Karpas-422 (cell line): Measurements from ENCODE around the gene ARGFX. TPM values are rescaled to one million over a fixed set of nuclear protein-coding genes. Genes with fewer than 3 reads are reported as not detected.

Experiments
- DNase-seq: peaks from one replicate; pipeline ENCODE4 v3.0.0-alpha.2; 2015
- H2AFZ ChIP-seq: fragments of 200-600 bp; sonication (generic); 2 replicates; pipeline ENCODE4 v1.6.1; 2014; ENCODE audit warnings: antibody characterized with exemption, low read length, mixed read lengths
- H3K27ac ChIP-seq: fragments of 200-600 bp; sonication (generic); 2 replicates; pipeline ENCODE4 v1.5.1; 2014; ENCODE audit warnings: mild to moderate bottlenecking, low read length, moderate library complexity
- H3K27me3 ChIP-seq: fragments of 200-600 bp; sonication (generic); 2 replicates; pipeline ENCODE4 v1.6.1; 2014; ENCODE audit warnings: low read length, mixed read lengths
- H3K36me3 ChIP-seq: fragments of 200-600 bp; sonication (generic); 2 replicates; pipeline ENCODE4 v1.6.1; 2014; ENCODE audit warnings: low read length, mixed read lengths; ENCODE audit not compliant: insufficient read depth
- H3K4me1 ChIP-seq: fragments of 200-600 bp; sonication (generic); 2 replicates; pipeline ENCODE4 v1.6.1; 2014; ENCODE audit warnings: mild to moderate bottlenecking, low read length, mixed read lengths
- H3K4me2 ChIP-seq: fragments of 200-600 bp; sonication (generic); 2 replicates; pipeline ENCODE4 v1.6.1; 2014; ENCODE audit warnings: low read length, low read depth, mild to moderate bottlenecking; ENCODE audit not compliant: poor library complexity, severe bottlenecking
- H3K4me3 ChIP-seq: fragments of 200-600 bp; sonication (generic); 2 replicates; pipeline ENCODE4 v1.5.1; 2014; ENCODE audit warnings: mild to moderate bottlenecking, antibody characterized with exemption, low read length, mixed read lengths
- H3K79me2 ChIP-seq: fragments of 200-600 bp; sonication (generic); 2 replicates; pipeline ENCODE4 v1.6.1; 2014; ENCODE audit warnings: mild to moderate bottlenecking, low read length, mixed read lengths
- H3K9ac ChIP-seq: fragments of 200-600 bp; sonication (generic); 2 replicates; pipeline ENCODE4 v1.6.0; 2014; ENCODE audit warnings: low read length
- H3K9me2 ChIP-seq: fragments of 200-600 bp; sonication (generic), shearing (Covaris generic); replicated peaks from 2 replicates; pipeline ENCODE4 v1.6.0; 2014; ENCODE audit warnings: mild to moderate bottlenecking, low read length, moderate library complexity; ENCODE audit not compliant: insufficient read depth
- H3K9me3 ChIP-seq: fragments of 300-700, 200-600 bp; sonication (generic); 2 replicates; pipeline ENCODE4 v1.6.1; 2014; ENCODE audit warnings: low read length, mixed read lengths
- H4K20me1 ChIP-seq: fragments of 200-600 bp; sonication (generic); 2 replicates; pipeline ENCODE4 v1.6.1; 2014; ENCODE audit warnings: mild to moderate bottlenecking, antibody characterized with exemption, low read length, low read depth; ENCODE audit not compliant: insufficient read depth
- total RNA-seq: library from RNA; depleted of rRNA; stranded (reverse); fragments of >200 nt; shearing (Covaris generic); gene quantifications from 2 replicates; pipeline ENCODE4 v1.2.3, GENCODE V29; 2014; ENCODE audit warnings: low replicate concordance

The ARGFX gene
- total RNA-seq, 1 experiment from 2014 or later = not detected

GRCh38 chr3:121552379-121552778 is 15.4 kb upstream of the ARGFX start:
- Histone ChIP-seq H3K9me2 (no peaks in the 10 kb centered on the region), H3K36me3 (no peaks in the 10 kb centered on the region), H3K4me1 (0 out of 2 replicates have a peak, but pooled peaks cover 2% of the 10 kb centered on the region), H4K20me1 (no peaks in the 10 kb centered on the region), H2AFZ (peak overlapping the region; percentile 57; the same call in 1 of the 2 replicates), H3K27ac (no peak overlapping the region), H3K4me2 (no peak overlapping the region), H3K9ac (no peak overlapping the region), H3K79me2 (no peaks in the 10 kb centered on the region), H3K9me3 (no peaks in the 10 kb centered on the region), H3K4me3 (no peak overlapping the region), H3K27me3 (no peaks in the 10 kb centered on the region)
- DNase-seq = no peak

GRCh38 chr3:121552797-121553196 is 15.0 kb upstream of the ARGFX start:
- no peak overlapping the region for H3K4me3 ChIP-seq
- H3K4me2 ChIP-seq = no peak overlapping the region
- no peaks in the 10 kb centered on the region for H3K27me3 ChIP-seq
- H3K4me1 ChIP-seq = 0 out of 2 replicates have a peak, but pooled peaks cover 2% of the 10 kb centered on the region
- no peak overlapping the region for H3K9ac ChIP-seq
- H3K9me2 ChIP-seq = no peaks in the 10 kb centered on the region
- no peaks in the 10 kb centered on the region for H4K20me1 ChIP-seq
- H2AFZ ChIP-seq = peak overlapping the region; percentile 57; the same call in 1 of the 2 replicates
- no peak overlapping the region for H3K27ac ChIP-seq
- H3K36me3 ChIP-seq = no peaks in the 10 kb centered on the region
- no peak for DNase-seq
- H3K9me3 ChIP-seq = no peaks in the 10 kb centered on the region
- H3K79me2 ChIP-seq = no peaks in the 10 kb centered on the region

DNA sequence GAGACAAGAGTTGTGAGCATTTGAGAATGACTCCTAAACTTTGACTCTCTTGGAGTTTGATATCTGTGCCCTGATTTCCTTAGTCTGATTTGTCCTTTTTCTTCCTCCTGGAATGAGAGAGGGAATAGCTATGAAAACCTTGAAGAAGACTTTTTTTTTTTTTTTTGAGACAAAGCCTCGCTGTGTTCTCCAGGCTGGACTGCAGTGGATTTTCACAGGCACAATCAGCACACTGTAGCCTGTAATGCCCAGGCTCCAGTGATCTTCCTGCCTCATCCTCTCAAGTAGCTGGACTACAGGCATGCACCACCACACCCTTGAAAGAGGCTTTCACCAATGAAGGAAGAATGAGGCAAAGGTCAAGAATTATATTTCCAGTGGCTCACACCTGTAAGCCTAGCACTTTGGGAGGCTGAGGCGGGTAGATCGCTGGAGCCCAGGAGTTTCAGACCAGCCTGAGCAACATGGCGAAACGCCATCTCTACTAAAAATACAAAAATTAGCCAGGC is 10.3 kb upstream of the ARGFX start:
- H3K9ac ChIP-seq = no peak overlapping the region
- no peak overlapping the region for H2AFZ ChIP-seq
- DNase-seq = no peak
- H3K27me3 ChIP-seq = no peaks in the 10 kb centered on the region
- no peaks in the 10 kb centered on the region for H3K36me3 ChIP-seq
- no peaks in the 10 kb centered on the region for H4K20me1 ChIP-seq
- no peaks in the 10 kb centered on the region for H3K9me2 ChIP-seq
- no peaks in the 10 kb centered on the region for H3K4me1 ChIP-seq
- H3K79me2 ChIP-seq = no peaks in the 10 kb centered on the region
- H3K4me2 ChIP-seq = no peak overlapping the region
- H3K9me3 ChIP-seq = no peaks in the 10 kb centered on the region
- no peak overlapping the region for H3K27ac ChIP-seq
- no peak overlapping the region for H3K4me3 ChIP-seq

DNA sequence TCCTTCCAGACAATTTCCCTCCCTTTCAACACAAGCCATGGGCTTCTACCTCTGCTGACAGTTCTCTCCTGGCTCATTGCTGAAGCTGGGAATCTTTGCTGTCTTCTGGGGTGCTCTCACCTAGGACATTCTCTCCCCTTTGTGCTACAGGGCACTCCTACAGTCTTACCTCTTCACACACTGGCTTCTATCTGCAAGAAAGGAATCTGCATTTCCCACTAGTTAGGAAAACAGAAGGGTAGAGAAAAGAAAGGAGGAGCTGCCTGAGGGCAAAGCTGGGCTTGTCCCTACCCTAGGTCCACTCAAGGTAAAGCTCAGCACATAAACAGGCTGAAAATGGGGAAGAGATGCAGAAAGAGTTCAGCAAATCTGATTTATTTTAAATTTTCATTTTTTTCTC is 5.6 kb upstream of the ARGFX start:
- DNase-seq = no peak
- no peaks in the 10 kb centered on the region for H3K79me2 ChIP-seq
- no peaks in the 10 kb centered on the region for H3K36me3 ChIP-seq
- no peaks in the 10 kb centered on the region for H3K9me2 ChIP-seq
- H2AFZ ChIP-seq = no peak overlapping the region
- H3K27me3 ChIP-seq = no peaks in the 10 kb centered on the region
- H3K4me3 ChIP-seq = no peak overlapping the region
- H3K9me3 ChIP-seq = no peaks in the 10 kb centered on the region
- no peak overlapping the region for H3K4me2 ChIP-seq
- no peaks in the 10 kb centered on the region for H4K20me1 ChIP-seq
- no peak overlapping the region for H3K9ac ChIP-seq
- no peak overlapping the region for H3K27ac ChIP-seq
- H3K4me1 ChIP-seq = no peaks in the 10 kb centered on the region

DNA sequence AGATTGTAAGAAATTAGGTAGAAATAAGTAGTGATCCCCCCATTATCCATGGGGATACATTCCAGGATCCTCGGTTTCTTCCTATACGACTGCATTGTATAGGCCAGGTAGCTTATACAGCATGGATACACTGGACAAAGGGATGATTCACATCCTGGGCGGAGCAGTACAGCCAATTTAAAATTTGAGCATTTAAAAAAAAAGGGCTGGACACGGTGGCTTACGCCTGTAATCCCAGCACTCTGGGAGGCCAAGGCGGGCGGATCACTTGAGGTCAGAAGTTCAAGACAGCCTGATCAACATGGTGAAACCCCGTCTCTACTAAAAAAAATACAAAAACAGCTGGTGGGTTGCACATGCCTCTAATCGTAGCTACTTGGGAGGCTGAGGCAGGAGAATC is 976 bp upstream of the ARGFX start:
- H3K4me3 ChIP-seq = no peak overlapping the region
- H3K27me3 ChIP-seq = no peaks in the 10 kb centered on the region
- H2AFZ ChIP-seq = no peak overlapping the region
- no peak overlapping the region for H3K9ac ChIP-seq
- no peaks in the 10 kb centered on the region for H3K4me1 ChIP-seq
- H3K36me3 ChIP-seq = no peaks in the 10 kb centered on the region
- DNase-seq = no peak
- no peak overlapping the region for H3K4me2 ChIP-seq
- H3K27ac ChIP-seq = no peak overlapping the region
- H4K20me1 ChIP-seq = no peaks in the 10 kb centered on the region
- no peaks in the 10 kb centered on the region for H3K79me2 ChIP-seq
- H3K9me3 ChIP-seq = no peaks in the 10 kb centered on the region
- H3K9me2 ChIP-seq = no peaks in the 10 kb centered on the region

DNA sequence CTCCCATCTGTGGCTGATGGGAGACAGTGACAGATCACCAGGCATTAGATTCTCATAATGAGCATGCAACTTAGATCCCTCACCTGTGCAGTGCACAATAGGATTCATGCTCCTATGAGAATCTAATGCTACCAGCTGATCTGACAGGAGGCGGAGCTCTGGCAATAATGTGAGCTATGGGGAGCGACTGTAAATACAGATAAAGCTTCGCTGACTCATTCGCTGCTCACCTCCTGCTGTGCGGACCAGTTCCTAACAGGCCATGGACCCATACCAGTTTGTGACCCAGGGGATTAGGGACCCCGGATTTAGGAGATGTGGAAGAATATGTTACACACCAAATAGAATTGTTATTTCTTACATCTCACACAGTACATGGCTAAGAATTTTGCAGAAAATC is 6.7 kb downstream of the ARGFX start:
- H3K79me2 ChIP-seq = no peaks in the 10 kb centered on the region
- no peaks in the 10 kb centered on the region for H4K20me1 ChIP-seq
- H3K4me3 ChIP-seq = no peak overlapping the region
- no peak overlapping the region for H3K4me2 ChIP-seq
- no peak overlapping the region for H3K9ac ChIP-seq
- no peaks in the 10 kb centered on the region for H3K4me1 ChIP-seq
- no peaks in the 10 kb centered on the region for H3K9me3 ChIP-seq
- no peak for DNase-seq
- no peak overlapping the region for H2AFZ ChIP-seq
- no peaks in the 10 kb centered on the region for H3K9me2 ChIP-seq
- no peak overlapping the region for H3K27ac ChIP-seq
- no peaks in the 10 kb centered on the region for H3K27me3 ChIP-seq
- H3K36me3 ChIP-seq = no peaks in the 10 kb centered on the region

- H3K4me3 ChIP-seq = no peak overlapping the region
Observed at GRCh38 chr3:121581691-121582090, 13.9 kb downstream of the ARGFX start.

DNA sequence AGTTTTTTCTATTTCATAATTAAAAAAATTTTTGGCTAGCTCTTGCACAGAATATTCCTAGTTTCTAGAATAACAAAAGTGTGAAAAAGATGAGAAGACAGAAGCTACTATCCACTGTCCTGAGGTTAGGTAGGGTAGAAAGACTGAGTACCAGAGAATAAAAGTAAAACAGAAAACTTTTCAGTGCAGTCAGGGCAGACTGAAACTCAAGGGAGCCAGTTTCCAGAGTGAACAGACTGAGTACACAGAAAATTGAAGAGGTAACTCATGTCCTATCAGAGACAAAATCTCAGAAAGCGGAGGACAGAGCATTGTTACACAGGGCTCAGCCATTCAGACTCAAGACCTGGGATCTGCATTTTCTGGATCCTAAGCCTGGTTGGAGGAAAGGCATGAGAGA is 16.7 kb downstream of the ARGFX start:
- no peaks in the 10 kb centered on the region for H3K4me1 ChIP-seq
- H3K9me3 ChIP-seq = no peaks in the 10 kb centered on the region
- H3K4me3 ChIP-seq = no peak overlapping the region
- H3K36me3 ChIP-seq = no peaks in the 10 kb centered on the region
- H3K27me3 ChIP-seq = no peaks in the 10 kb centered on the region
- H3K79me2 ChIP-seq = no peaks in the 10 kb centered on the region
- no peak for DNase-seq
- no peak overlapping the region for H3K9ac ChIP-seq
- no peak overlapping the region for H2AFZ ChIP-seq
- no peak overlapping the region for H3K27ac ChIP-seq
- no peaks in the 10 kb centered on the region for H4K20me1 ChIP-seq
- no peaks in the 10 kb centered on the region for H3K9me2 ChIP-seq
- H3K4me2 ChIP-seq = no peak overlapping the region

More at GRCh38 chr3:121581691-121582090, 13.9 kb downstream of the ARGFX start:
- Histone ChIP-seq H3K27ac (no peak overlapping the region), H3K4me2 (no peak overlapping the region), H2AFZ (no peak overlapping the region), H3K9ac (no peak overlapping the region), H3K27me3 (no peaks in the 10 kb centered on the region), H3K9me3 (no peaks in the 10 kb centered on the region), H3K36me3 (no peaks in the 10 kb centered on the region), H4K20me1 (no peaks in the 10 kb centered on the region), H3K4me1 (no peaks in the 10 kb centered on the region), H3K79me2 (no peaks in the 10 kb centered on the region), H3K9me2 (no peaks in the 10 kb centered on the region)
- DNase-seq = no peak
